ENCODE data around the gene NEDD9.

NEDD9 gene

GRCh38 chr6:11192167-11192566 lies 40.3 kb downstream of the NEDD9 start:
- Mint-ChIP-seq H3K27me3 (ENCODE audit: low read depth) (no peaks in the 10 kb centered on the region), H3K27ac (no peak overlapping the region), H3K4me1 (peaks cover 13% of the 10 kb centered on the region), H3K9me3 (peaks cover 2% of the 10 kb centered on the region), H3K4me3 (no peak overlapping the region), H3K36me3 (ENCODE audit: low read depth) (peaks cover 72% of the 10 kb centered on the region)
- TF ChIP-seq CTCF (IDR thresholded peaks at IDR 0.05; ENCODE audit: unreplicated experiment in 3 of 3): no peak

- peaks cover 8% of the 10 kb centered on the region for H3K4me1 Mint-ChIP-seq
- H3K27ac Mint-ChIP-seq: no peak overlapping the region
- TF ChIP-seq CTCF (IDR thresholded peaks at IDR 0.05; ENCODE audit: unreplicated experiment in 3 of 3): no peak
- H3K9me3 Mint-ChIP-seq: peaks cover 2% of the 10 kb centered on the region
- peaks cover 73% of the 10 kb centered on the region for H3K36me3 Mint-ChIP-seq (ENCODE audit: low read depth)
- no peaks in the 10 kb centered on the region for H3K27me3 Mint-ChIP-seq (ENCODE audit: low read depth)
- H3K4me3 Mint-ChIP-seq: no peak overlapping the region
Measured at GRCh38 chr6:11190625-11191245, 41.7 kb downstream of the NEDD9 start.

GRCh38 chr6:11189865-11190624 lies 42.4 kb downstream of the NEDD9 start:
- no peak overlapping the region for H3K27ac Mint-ChIP-seq
- H3K9me3 Mint-ChIP-seq: peaks cover 2% of the 10 kb centered on the region
- H3K36me3 Mint-ChIP-seq (ENCODE audit: low read depth): peaks cover 77% of the 10 kb centered on the region
- no peak overlapping the region for H3K4me3 Mint-ChIP-seq
- H3K27me3 Mint-ChIP-seq (ENCODE audit: low read depth): no peaks in the 10 kb centered on the region
- peaks cover 5% of the 10 kb centered on the region for H3K4me1 Mint-ChIP-seq
- no peak for TF ChIP-seq CTCF (IDR thresholded peaks at IDR 0.05; ENCODE audit: unreplicated experiment in 3 of 3)

GRCh38 chr6:11188161-11188915 lies 44.1 kb downstream of the NEDD9 start:
- H3K4me3 Mint-ChIP-seq: no peak overlapping the region
- H3K4me1 Mint-ChIP-seq: no peaks in the 10 kb centered on the region
- no peaks in the 10 kb centered on the region for H3K27me3 Mint-ChIP-seq (ENCODE audit: low read depth)
- no peak for TF ChIP-seq CTCF (IDR thresholded peaks at IDR 0.05; ENCODE audit: unreplicated experiment in 3 of 3)
- no peaks in the 10 kb centered on the region for H3K9me3 Mint-ChIP-seq
- peak overlapping the region in 1 of 3 experiments; percentile 6 for H3K27ac Mint-ChIP-seq
- H3K36me3 Mint-ChIP-seq (ENCODE audit: low read depth): peaks cover 75% of the 10 kb centered on the region

- H3K9me3 Mint-ChIP-seq: peaks cover under 1% of the 10 kb centered on the region
- peaks cover 74% of the 10 kb centered on the region for H3K36me3 Mint-ChIP-seq (ENCODE audit: low read depth)
- H3K4me1 Mint-ChIP-seq: no peaks in the 10 kb centered on the region
- H3K27me3 Mint-ChIP-seq (ENCODE audit: low read depth): no peaks in the 10 kb centered on the region
- no peak for TF ChIP-seq CTCF (IDR thresholded peaks at IDR 0.05; ENCODE audit: unreplicated experiment in 3 of 3)
- H3K27ac Mint-ChIP-seq: no peak overlapping the region
- no peak overlapping the region for H3K4me3 Mint-ChIP-seq
Measured at GRCh38 chr6:11187301-11187700, 45.2 kb downstream of the NEDD9 start.
